SK-N-SH treated with all-trans-retinoic acid at 6 μM for 48 hours (cell line): Measurements from ENCODE around the gene TNIK.

ENCODE experiments used
- GLIS3 ChIP-seq: fragments of 250-450 bp; sonication (Bioruptor Pico); IDR thresholded peaks from 2 replicates; pipeline ENCODE4 v1.5.0; 2020; ENCODE audit warnings: mild to moderate bottlenecking, moderate library complexity
- ISL1 ChIP-seq: fragments of 250-450 bp; sonication (Bioruptor Pico); IDR thresholded peaks from 2 replicates; pipeline ENCODE4 v2.1.2; 2022; ENCODE audit warnings: mild to moderate bottlenecking, moderate library complexity
- OSR1 ChIP-seq: fragments of 250-450 bp; sonication (Bioruptor Pico); IDR thresholded peaks from 2 replicates; pipeline ENCODE4 v1.8.0; 2022; ENCODE audit warnings: moderate library complexity, mild to moderate bottlenecking, inconsistent platforms
- RARB ChIP-seq: fragments of 250-450 bp; sonication (Bioruptor Pico); IDR thresholded peaks from 2 replicates; pipeline ENCODE4 v1.8.0; 2021; ENCODE audit warnings: mild to moderate bottlenecking, moderate library complexity
- SNAI2 ChIP-seq: fragments of 250-450 bp; sonication (Bioruptor Pico); IDR thresholded peaks from 2 replicates; pipeline ENCODE4 v1.5.0; 2020; ENCODE audit warnings: mild to moderate bottlenecking, moderate library complexity
- TCF4 ChIP-seq: fragments of 250-450 bp; sonication (Bioruptor Pico); IDR thresholded peaks from 2 replicates; pipeline ENCODE4 v1.8.0; 2021; ENCODE audit warnings: mild to moderate bottlenecking, moderate library complexity, borderline replicate concordance
- TOX ChIP-seq: fragments of 250-450 bp; sonication (Bioruptor Pico); IDR thresholded peaks from 2 replicates; pipeline ENCODE4 v1.8.0; 2021; ENCODE audit warnings: mild to moderate bottlenecking, moderate library complexity, borderline replicate concordance
- ZFP3 ChIP-seq: fragments of 250-450 bp; sonication (Bioruptor Pico); IDR thresholded peaks from 2 replicates; pipeline ENCODE4 v1.5.0; 2020; ENCODE audit warnings: mild to moderate bottlenecking, moderate library complexity
- ZNF70 ChIP-seq: fragments of 450-650 bp; formaldehyde crosslinking; IDR thresholded peaks from 2 replicates; pipeline ENCODE4 v1.5.0; 2020; ENCODE audit warnings: mild to moderate bottlenecking, moderate library complexity
- TF ChIP-seq, protein P1 (sequence below): fragments of 250-450 bp; sonication (Bioruptor Pico); IDR thresholded peaks from 2 replicates; pipeline ENCODE4 v1.5.1; 2020; ENCODE audit warnings: low read depth, mild to moderate bottlenecking, moderate library complexity
- TF ChIP-seq, protein P2 (sequence below): fragments of 250-450 bp; sonication (Bioruptor Pico); IDR thresholded peaks from 2 replicates; pipeline ENCODE4 v1.8.0; 2021; ENCODE audit warnings: low read depth, mild to moderate bottlenecking, moderate library complexity, borderline replicate concordance
- TF ChIP-seq, protein P3 (sequence below): fragments of 250-450 bp; sonication (Bioruptor Pico); IDR thresholded peaks from 2 replicates; pipeline ENCODE4 v1.5.1; 2021; ENCODE audit warnings: mild to moderate bottlenecking, moderate library complexity
- TF ChIP-seq, protein P4 (sequence below): fragments of 250-450 bp; sonication (Bioruptor Pico); IDR thresholded peaks from 2 replicates; pipeline ENCODE4 v1.8.0; 2020; ENCODE audit warnings: mild to moderate bottlenecking, moderate library complexity, borderline replicate concordance
- TF ChIP-seq, protein P5 (sequence below): fragments of 250-450 bp; sonication (Bioruptor Pico); IDR thresholded peaks from 2 replicates; pipeline ENCODE4 v1.5.0; 2020; ENCODE audit warnings: mild to moderate bottlenecking, moderate library complexity

DNA sequence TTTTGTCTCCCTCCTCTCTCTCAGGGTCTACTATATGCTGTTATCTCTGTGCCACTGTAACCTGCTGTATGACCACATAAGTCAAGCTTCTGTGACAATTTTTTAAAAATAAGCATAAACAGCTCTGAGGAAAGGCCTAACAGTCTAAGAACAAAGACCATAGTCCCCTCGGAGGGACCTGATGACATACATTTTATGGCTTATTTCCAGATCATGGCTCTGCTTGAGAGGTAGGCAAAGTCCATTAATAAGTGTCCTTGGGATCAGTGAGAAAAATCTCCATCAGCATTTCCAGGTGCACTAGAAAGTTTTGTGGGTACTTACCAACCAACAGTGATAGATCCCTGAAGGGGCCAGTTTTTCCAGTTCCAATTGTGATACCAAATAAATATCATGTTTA lies 123.8 kb downstream of the TNIK start:
- TF ChIP-seq TCF4 (CRISPR knock-in tag) (no peak), RARB (CRISPR knock-in tag) (no peak), TOX (CRISPR knock-in tag) (no peak), ZNF70 (CRISPR knock-in tag) (no peak), ISL1 (CRISPR knock-in tag) (no peak), GLIS3 (no peak), ZFP3 (CRISPR knock-in tag) (no peak), OSR1 (CRISPR knock-in tag) (no peak), SNAI2 (CRISPR knock-in tag) (no peak)
- TF ChIP-seq, protein P1, sequence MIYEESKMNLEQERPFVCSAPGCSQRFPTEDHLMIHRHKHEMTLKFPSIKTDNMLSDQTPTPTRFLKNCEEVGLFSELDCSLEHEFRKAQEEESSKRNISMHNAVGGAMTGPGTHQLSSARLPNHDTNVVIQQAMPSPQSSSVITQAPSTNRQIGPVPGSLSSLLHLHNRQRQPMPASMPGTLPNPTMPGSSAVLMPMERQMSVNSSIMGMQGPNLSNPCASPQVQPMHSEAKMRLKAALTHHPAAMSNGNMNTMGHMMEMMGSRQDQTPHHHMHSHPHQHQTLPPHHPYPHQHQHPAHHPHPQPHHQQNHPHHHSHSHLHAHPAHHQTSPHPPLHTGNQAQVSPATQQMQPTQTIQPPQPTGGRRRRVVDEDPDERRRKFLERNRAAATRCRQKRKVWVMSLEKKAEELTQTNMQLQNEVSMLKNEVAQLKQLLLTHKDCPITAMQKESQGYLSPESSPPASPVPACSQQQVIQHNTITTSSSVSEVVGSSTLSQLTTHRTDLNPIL = no peak
- TF ChIP-seq, protein P2, sequence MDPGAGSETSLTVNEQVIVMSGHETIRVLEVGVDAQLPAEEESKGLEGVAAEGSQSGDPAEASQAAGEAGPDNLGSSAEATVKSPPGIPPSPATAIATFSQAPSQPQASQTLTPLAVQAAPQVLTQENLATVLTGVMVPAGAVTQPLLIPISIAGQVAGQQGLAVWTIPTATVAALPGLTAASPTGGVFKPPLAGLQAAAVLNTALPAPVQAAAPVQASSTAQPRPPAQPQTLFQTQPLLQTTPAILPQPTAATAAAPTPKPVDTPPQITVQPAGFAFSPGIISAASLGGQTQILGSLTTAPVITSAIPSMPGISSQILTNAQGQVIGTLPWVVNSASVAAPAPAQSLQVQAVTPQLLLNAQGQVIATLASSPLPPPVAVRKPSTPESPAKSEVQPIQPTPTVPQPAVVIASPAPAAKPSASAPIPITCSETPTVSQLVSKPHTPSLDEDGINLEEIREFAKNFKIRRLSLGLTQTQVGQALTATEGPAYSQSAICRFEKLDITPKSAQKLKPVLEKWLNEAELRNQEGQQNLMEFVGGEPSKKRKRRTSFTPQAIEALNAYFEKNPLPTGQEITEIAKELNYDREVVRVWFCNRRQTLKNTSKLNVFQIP (CRISPR knock-in tag) = no peak
- TF ChIP-seq, protein P3, sequence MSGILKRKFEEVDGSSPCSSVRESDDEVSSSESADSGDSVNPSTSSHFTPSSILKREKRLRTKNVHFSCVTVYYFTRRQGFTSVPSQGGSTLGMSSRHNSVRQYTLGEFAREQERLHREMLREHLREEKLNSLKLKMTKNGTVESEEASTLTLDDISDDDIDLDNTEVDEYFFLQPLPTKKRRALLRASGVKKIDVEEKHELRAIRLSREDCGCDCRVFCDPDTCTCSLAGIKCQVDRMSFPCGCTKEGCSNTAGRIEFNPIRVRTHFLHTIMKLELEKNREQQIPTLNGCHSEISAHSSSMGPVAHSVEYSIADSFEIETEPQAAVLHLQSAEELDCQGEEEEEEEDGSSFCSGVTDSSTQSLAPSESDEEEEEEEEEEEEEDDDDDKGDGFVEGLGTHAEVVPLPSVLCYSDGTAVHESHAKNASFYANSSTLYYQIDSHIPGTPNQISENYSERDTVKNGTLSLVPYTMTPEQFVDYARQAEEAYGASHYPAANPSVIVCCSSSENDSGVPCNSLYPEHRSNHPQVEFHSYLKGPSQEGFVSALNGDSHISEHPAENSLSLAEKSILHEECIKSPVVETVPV (CRISPR knock-in tag) = no peak
- TF ChIP-seq, protein P4, sequence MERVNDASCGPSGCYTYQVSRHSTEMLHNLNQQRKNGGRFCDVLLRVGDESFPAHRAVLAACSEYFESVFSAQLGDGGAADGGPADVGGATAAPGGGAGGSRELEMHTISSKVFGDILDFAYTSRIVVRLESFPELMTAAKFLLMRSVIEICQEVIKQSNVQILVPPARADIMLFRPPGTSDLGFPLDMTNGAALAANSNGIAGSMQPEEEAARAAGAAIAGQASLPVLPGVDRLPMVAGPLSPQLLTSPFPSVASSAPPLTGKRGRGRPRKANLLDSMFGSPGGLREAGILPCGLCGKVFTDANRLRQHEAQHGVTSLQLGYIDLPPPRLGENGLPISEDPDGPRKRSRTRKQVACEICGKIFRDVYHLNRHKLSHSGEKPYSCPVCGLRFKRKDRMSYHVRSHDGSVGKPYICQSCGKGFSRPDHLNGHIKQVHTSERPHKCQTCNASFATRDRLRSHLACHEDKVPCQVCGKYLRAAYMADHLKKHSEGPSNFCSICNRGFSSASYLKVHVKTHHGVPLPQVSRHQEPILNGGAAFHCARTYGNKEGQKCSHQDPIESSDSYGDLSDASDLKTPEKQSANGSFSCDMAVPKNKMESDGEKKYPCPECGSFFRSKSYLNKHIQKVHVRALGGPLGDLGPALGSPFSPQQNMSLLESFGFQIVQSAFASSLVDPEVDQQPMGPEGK (CRISPR knock-in tag) = no peak
- TF ChIP-seq, protein P5, sequence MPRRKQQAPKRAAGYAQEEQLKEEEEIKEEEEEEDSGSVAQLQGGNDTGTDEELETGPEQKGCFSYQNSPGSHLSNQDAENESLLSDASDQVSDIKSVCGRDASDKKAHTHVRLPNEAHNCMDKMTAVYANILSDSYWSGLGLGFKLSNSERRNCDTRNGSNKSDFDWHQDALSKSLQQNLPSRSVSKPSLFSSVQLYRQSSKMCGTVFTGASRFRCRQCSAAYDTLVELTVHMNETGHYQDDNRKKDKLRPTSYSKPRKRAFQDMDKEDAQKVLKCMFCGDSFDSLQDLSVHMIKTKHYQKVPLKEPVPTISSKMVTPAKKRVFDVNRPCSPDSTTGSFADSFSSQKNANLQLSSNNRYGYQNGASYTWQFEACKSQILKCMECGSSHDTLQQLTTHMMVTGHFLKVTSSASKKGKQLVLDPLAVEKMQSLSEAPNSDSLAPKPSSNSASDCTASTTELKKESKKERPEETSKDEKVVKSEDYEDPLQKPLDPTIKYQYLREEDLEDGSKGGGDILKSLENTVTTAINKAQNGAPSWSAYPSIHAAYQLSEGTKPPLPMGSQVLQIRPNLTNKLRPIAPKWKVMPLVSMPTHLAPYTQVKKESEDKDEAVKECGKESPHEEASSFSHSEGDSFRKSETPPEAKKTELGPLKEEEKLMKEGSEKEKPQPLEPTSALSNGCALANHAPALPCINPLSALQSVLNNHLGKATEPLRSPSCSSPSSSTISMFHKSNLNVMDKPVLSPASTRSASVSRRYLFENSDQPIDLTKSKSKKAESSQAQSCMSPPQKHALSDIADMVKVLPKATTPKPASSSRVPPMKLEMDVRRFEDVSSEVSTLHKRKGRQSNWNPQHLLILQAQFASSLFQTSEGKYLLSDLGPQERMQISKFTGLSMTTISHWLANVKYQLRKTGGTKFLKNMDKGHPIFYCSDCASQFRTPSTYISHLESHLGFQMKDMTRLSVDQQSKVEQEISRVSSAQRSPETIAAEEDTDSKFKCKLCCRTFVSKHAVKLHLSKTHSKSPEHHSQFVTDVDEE (CRISPR knock-in tag) = no peak
